ENCODE measurements around the gene FKBP1A. TPM values are rescaled to one million over a fixed set of nuclear protein-coding genes. Genes with fewer than 3 reads are reported as not detected.

Gene FKBP1A
- total and polyA plus RNA-seq, 10 of the 15 experiments (the other 5 are each of a cell fraction or from before 2014, with no cell fraction given), result 103 to 687 (median 254) TPM

DNA sequence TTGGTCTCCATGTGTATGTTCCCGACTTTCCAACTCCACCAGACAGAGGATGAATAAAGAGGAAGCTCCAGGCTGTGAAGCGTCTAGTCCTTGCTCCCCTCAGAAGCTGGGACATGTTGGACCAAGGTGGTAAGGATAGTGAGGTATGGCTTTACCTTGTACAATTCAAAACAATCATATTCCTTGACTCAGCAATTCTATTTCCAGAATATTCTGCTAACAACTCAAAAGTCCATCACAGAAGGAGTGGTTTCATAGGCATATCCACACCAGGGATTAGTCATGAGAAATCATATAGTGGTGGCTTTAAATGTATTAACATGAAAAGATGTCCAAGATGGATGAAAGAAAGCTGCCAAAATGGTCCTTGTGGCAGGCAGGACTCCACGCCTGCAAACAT lies 19.8 kb downstream of the FKBP1A start (continued):
- no peak for TF ChIP-seq NFYB (IDR thresholded peaks at IDR 0.05; ENCODE audit: insufficient read depth, low read depth, low read length)
- TF ChIP-seq EZH2 (IDR thresholded peaks at IDR 0.05; ENCODE audit: borderline replicate concordance, control insufficient read depth, low read depth, low read length), result no peak
- TF ChIP-seq SIN3A (IDR thresholded peaks at IDR 0.05; ENCODE audit: low read depth, low read length), result no peak
- no peak for TF ChIP-seq MTA2 (IDR thresholded peaks at IDR 0.05; ENCODE audit: low read depth)
- TF ChIP-seq ZSCAN29 (IDR thresholded peaks at IDR 0.05), result no peak
- TF ChIP-seq SUPT20H (IDR thresholded peaks at IDR 0.05; ENCODE audit: borderline replicate concordance, control insufficient read depth, low read depth, low read length), result no peak
- TF ChIP-seq SMARCA5 (IDR thresholded peaks at IDR 0.05), result no peak

DNA sequence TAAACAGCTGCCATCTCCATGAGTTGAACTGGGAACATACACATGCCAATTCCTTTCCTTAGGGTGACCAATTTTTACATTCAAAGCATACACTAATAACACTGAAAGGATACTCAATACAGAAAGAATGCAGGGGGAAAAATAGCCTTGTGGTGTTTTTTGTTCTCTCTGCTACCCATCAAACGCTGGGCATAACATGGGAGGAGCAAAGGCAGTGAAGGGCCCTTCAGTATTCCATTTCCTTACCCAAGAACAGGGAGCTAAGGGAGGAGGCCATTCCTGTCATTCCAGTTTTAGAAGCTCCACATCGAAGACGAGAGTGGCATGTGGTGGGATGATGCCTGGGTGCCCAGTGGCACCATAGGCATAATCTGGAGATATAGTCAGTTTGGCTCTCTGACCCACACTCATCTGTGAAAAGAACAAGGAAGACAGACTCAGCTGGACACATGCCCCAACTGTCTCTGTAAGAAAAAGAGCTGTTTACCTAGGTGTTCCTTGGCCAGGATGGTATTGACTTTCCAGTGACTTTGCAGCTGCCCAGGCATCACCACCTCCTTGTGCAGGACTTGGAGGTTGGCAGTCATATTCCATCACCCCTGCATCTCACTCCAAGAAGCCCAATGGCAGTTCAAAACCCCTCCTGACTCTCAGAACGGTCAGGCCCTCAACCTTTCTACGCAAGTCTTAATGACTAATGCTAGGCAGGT lies 20.9 kb downstream of the FKBP1A start:
- H3K4me2 ChIP-seq (ENCODE audit: control insufficient read depth, insufficient read depth), result no peak overlapping the region
- DNase-seq (ENCODE audit: low read depth, low spot score) (no peak), ATAC-seq (no peak), FAIRE-seq (no peak)
- H3K79me2 ChIP-seq (ENCODE audit: control insufficient read depth, insufficient read depth, low read length), result peaks cover 23% of the 10 kb centered on the region
- no peak overlapping the region for H2AFZ ChIP-seq (ENCODE audit: control insufficient read depth, low read depth, low read length)
- H3K9me3 ChIP-seq (replicated peaks; ENCODE audit: control insufficient read depth, insufficient read depth, low read length), result no peaks in the 10 kb centered on the region
- CTCF ChIA-PET, result interaction anchor here (0.8 to 1.3 kb wide), 2 partner anchors 41 to 96 kb away, joined by 4 to 5 read pairs; no protein-coding TSS in a partner anchor
- POLR2A ChIA-PET, result interaction anchor here (0.5 to 2.6 kb wide), 5 partner anchors 10 to 46 kb away, joined by 4 to 8 read pairs (median 4); no protein-coding TSS in a partner anchor
- SMC1A ChIA-PET (ENCODE audit: uncharacterized antibody, unreplicated experiment), result interaction anchor here (1.1 to 1.6 kb wide), 2 partner anchors 10 to 14 kb away, joined by 3 to 5 read pairs; no protein-coding TSS in a partner anchor
- WGBS (ENCODE audit: insufficient coverage, insufficient replicate concordance, low lambda C conversion rate, missing lambda C conversion rate), result 98% methylated on average over 5 of the region's 5 CpGs
- H4K20me1 ChIP-seq (ENCODE audit: control insufficient read depth, insufficient read depth), result peaks cover 5% of the 10 kb centered on the region; the same call in 1 of the 2 replicates
- intact Hi-C loops (cut with micrococcal nuclease; ENCODE audit: unreplicated experiment), result no loop called here
- peaks cover 13% of the 10 kb centered on the region for H3K4me1 ChIP-seq (ENCODE audit: control insufficient read depth, insufficient read depth, low read length)
- RAD21 ChIA-PET (ENCODE audit: unreplicated experiment), result no interaction called here
- TF ChIP-seq MTA2 (IDR thresholded peaks at IDR 0.05; ENCODE audit: low read depth) (no peak), ZNF207 (IDR thresholded peaks at IDR 0.05; ENCODE audit: borderline replicate concordance) (no peak), RBBP5 (conservative IDR thresholded peaks at IDR 0.05) (no peak), MYC (IDR thresholded peaks at IDR 0.05; ENCODE audit: insufficient read depth, insufficient read length, insufficient replicate concordance, low read length, severe bottlenecking) (no peak), POLR2A (IDR thresholded peaks at IDR 0.05; ENCODE audit: low read depth, low read length) (no peak), MEF2B (IDR thresholded peaks at IDR 0.05; ENCODE audit: partially characterized antibody, poor library complexity, severe bottlenecking) (no peak), BRCA1 (IDR thresholded peaks at IDR 0.05; ENCODE audit: low read depth, low read length) (no peak), NR2C2 (IDR thresholded peaks at IDR 0.05; ENCODE audit: borderline replicate concordance, control insufficient read depth, insufficient read length, low read depth) (no peak), HCFC1 (IDR thresholded peaks at IDR 0.05; ENCODE audit: low read length) (no peak), ETV6 (conservative IDR thresholded peaks at IDR 0.05 in 1 of 2, IDR thresholded peaks at IDR 0.05 in 1 of 2; ENCODE audit: borderline replicate concordance in 1 of 2, low read depth in 1 of 2) (no peak), ZSCAN29 (IDR thresholded peaks at IDR 0.05) (no peak), NBN (IDR thresholded peaks at IDR 0.05) (no peak), SIN3A (IDR thresholded peaks at IDR 0.05; ENCODE audit: low read depth, low read length) (no peak)
- H3K9ac ChIP-seq (ENCODE audit: control insufficient read depth, insufficient read depth, low read length), result no peak overlapping the region
- no peaks in the 10 kb centered on the region for H3K27me3 ChIP-seq (replicated peaks in 1 of 2; ENCODE audit: control insufficient read depth in 2 of 2, insufficient read depth in 2 of 2, low read length in 1 of 2)
- no peak overlapping the region for H3K4me3 ChIP-seq
- H3K36me3 ChIP-seq (ENCODE audit: control insufficient read depth in 2 of 2, insufficient read depth in 2 of 2, low read length in 1 of 2), result peaks cover 17 to 45% of the 10 kb centered on the region in 2 experiments
- no peak overlapping the region for H3K27ac ChIP-seq (ENCODE audit: control insufficient read depth, insufficient read depth)
- in situ Hi-C loops (cut with MboI), result no loop called here
- BruUV-seq (replicated peaks), result no TSS peak

All from GM12878 (cell line).